Right ventricle myocardium superior (tissue), 1 donor: ENCODE data around the gene DCTD. TPM values are rescaled to one million over a fixed set of nuclear protein-coding genes. Genes with fewer than 3 reads are reported as not detected.
A peak's percentile ranks its signal among the peaks of the same experiment; 100 is the strongest.
"Not testable (repeated sequence)": the region's sequence is repeated elsewhere in the genome, so short reads cannot be mapped to it uniquely, and the experiment has no call there.

ENCODE experiments used
- ATAC-seq: fragments of 200-7000 bp; cut with Tn5 transposase; one replicate; pipeline ENCODE4 v1.9.1; 2020; ENCODE audit warnings: mild to moderate bottlenecking; ENCODE audit not compliant: poor library complexity
- DNase-seq: peaks from one replicate; pipeline ENCODE4 v3.0.0-alpha.2; 2020
- intact Hi-C: fragments of 100-400 bp; cut with DNase I; formaldehyde crosslinking; loops from one replicate; pipeline ENCODE4 v1.11.2; 2022
- total RNA-seq: library from RNA; stranded (reverse); fragmentation: NEBNext Ultra II Directional; extraction: Animal tissue kit (Norgen Biotek cat#: 25700); gene quantifications from one replicate; pipeline ENCODE4 v1.2.1, GENCODE V29; 2021
- donor health status: DM: no; HTN: yes; CAD: no; lungs with severe emphysema.

The DCTD gene
- total RNA-seq, 1 donor from 2014 or later: 38.0 TPM

- intact Hi-C loops: no loop called here
- ATAC-seq (no peak), DNase-seq (no peak)
Measured at GRCh38 chr4:182923366-182923765, 6.2 kb upstream of the DCTD start.

GRCh38 chr4:182922501-182923284 is 5.5 kb upstream of the DCTD start:
- ATAC-seq (no peak), DNase-seq (no peak)
- intact Hi-C loops: no loop called here

GRCh38 chr4:182921608-182922007 is 4.4 kb upstream of the DCTD start:
- no peak for ATAC-seq
- intact Hi-C loops: no loop called here
- no peak for DNase-seq

DNA sequence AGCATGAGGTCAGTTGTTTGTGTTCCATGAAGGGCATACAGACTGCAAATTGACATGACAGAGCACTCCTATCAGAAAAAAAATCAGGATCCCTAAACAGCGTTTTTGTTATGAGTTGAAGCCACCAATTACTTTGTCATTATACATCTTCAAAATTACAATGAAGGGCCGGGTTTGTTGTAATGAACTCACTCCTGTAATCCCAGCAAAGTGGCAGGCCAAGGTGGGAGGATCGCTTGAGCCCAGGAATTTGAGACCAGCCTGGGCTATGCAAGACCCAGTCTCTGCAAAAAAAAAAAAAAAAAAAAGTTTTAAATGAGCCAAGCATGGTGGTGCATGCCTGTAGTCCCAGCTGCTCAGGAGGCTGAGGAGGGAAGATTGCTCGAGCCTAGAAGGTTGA is 3.5 kb upstream of the DCTD start:
- DNase-seq (no peak), ATAC-seq (no peak)
- intact Hi-C loops: no loop called here

GRCh38 chr4:182918791-182919302 is 1.7 kb upstream of the DCTD start:
- DNase-seq (no peak), ATAC-seq (no peak)
- intact Hi-C loops: no loop called here

GRCh38 chr4:182918044-182918607 is 940 bp upstream of the DCTD start:
- intact Hi-C loops: no loop called here
- ATAC-seq (peak; percentile 2), DNase-seq (no peak)

DNA sequence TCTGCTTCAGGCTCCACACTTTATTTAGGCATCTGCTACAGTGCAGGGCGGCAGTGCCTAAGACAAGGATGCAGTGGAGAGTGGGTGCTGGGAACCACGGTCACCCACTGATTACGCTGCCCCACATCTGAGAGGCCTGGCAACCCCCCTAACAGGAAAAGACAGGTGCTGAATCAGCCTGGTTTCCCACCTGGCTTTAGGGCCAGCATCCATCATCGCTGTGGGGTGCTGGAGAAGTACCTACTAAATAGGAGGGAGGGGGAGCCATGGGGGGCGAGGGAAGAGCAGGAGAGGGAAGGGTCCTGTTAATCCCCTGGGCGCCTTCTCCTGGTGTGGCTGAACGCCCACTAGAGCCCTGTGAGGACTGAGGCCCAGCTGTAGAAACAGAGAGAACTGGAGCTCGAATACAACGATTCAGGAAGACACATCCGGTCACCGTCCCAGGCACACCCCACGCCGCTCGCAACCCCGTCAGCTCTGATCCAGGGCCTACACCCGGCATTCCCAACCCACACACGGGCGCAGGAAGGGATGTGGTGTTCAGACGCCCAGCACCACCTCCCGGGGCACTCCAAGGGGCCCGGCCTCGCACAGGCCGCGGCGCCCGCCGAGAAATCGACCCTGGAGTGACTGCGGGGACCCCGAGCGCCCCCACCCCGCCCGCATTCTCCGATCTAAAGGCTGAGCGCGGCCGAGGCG is 554 bp downstream of the DCTD start:
- DNase-seq (peak; percentile 75), ATAC-seq (peak; percentile 44)
- intact Hi-C loops: no loop called here

DNA sequence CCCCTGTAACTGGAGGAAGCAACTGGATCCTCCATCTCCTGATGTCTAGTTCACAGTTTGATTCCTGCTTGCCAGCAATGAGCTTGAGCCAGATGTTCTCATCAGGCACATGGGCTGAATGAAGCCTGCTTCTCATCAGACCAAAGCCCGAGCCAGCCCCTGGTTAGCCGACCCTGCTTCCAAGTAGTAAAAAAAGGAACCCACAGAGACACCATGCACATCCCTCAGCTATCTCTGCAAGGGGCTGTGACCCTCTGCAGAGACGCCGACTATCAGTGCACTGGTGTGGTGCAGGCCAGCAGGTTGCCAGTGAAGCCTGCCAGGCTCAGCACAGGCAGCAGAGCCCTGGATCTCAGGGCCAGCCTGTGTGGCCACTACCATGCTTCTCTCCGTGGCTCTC is 2.8 kb downstream of the DCTD start:
- no peak for DNase-seq
- no peak for ATAC-seq
- intact Hi-C loops: no loop called here

DNA sequence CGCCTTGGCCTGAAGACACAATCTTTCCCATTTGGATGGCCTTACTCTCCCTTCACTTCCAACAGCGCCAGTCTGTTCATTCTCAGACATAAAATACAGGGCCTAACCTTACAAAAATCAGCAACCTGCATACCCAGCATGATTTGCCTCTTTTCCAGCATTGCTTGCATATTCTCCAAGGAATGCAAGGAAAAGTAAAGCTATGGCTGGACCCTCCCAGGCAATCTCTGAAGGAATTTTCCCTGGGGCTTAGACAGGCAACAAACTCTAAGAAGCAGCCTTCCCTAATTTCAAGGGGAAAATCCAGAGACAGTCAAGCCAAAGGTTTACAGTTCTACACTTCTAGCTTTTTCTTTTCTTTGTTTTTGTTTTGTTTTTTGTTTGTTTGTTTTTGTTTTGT is 3.6 kb downstream of the DCTD start:
- DNase-seq (no peak), ATAC-seq (no peak)
- intact Hi-C loops: no loop called here

DNA sequence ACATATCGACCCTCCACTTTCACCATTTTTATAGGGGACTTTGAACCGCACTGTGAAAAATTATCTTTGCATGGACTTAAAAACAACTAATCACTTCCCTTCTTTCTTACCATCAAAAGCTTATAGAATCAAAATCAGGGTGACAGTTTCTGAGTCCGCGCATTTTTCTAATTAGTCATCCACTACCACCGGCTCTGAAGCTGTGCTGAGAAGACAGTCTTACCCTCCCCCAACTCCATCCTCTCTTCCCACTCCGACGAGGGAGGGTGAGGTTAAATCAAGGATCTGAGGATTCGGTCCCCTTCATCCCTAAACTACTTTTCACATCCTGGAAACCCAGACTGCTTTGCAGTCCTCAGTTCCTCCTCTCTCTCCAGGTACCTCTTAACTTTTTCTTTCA is 4.2 kb downstream of the DCTD start:
- intact Hi-C loops: no loop called here
- ATAC-seq (no peak), DNase-seq (no peak)

DNA sequence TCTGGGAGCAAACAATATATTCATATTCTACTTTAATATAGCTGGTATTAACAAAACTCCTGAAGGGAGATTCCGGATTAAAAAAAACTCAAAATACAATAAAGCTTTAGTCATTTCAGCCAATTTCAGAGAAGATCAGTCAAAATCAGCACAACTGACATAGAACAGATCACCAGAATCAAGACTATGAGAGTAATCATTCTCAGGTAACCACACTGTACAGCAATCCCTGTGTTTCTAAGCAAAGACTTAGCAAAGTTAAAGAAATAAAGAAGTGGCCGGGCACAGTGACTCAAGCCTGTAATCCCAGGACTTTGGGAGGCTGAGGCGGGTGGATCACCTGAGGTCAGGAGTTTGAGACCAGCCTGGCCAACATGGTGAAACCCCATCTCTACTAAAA is 9.1 kb downstream of the DCTD start:
- intact Hi-C loops: no loop called here
- DNase-seq: no peak
- no peak for ATAC-seq

GRCh38 chr4:182907396-182907795 is 9.8 kb downstream of the DCTD start:
- DNase-seq (no peak), ATAC-seq (no peak)
- intact Hi-C loops: no loop called here

- no peak for DNase-seq
- ATAC-seq: no peak
- intact Hi-C loops: no loop called here
Measured at GRCh38 chr4:182906786-182907185, 10.4 kb downstream of the DCTD start.

- no peak for DNase-seq
- intact Hi-C loops: no loop called here
- ATAC-seq: no peak
Measured at GRCh38 chr4:182905038-182905437, 12.1 kb downstream of the DCTD start.

- intact Hi-C loops: no loop called here
- ATAC-seq (no peak), DNase-seq (no peak)
Measured at GRCh38 chr4:182904211-182904761, 12.9 kb downstream of the DCTD start.

DNA sequence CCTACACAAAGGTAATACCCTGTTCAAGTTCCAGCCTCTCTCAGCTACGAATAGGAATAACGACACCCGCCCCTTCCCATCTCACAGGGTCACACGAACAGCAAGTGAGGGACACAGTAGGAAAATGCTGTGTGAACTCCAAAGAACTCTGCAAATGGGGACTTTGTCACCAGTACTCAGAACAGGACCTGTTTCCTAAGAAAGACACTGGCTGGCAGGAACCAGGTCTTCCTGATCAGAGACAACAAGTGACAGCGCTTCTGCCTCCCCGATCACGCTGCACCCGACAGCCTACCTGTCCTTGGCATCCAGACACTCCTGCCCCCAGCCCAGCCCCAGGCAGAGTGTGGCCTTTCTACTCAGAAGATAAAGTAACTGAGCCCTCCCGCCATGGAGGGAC is 14.2 kb downstream of the DCTD start:
- intact Hi-C loops: no loop called here
- ATAC-seq (no peak), DNase-seq (no peak)

DNA sequence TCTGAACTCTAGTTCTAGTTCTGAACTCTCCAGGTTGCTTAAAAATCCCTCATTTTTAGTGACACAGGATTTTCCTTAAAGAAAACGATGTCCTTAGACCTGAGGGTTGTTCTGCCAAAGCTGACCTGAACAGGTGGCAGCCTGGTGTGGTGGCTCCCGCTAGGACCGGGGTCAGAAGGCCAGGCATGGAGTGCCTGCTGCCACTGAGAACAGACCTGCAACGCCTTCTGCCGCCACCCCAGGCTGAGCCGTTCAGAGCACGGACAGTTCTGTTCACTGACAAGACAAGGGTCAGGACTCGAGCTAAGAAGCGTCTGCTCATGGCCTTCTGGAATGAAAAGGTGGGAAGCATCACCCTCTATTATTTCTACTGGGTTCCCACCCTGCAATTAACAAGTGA is 15.8 kb downstream of the DCTD start:
- ATAC-seq: no peak
- intact Hi-C loops: no loop called here
- no peak for DNase-seq

DNA sequence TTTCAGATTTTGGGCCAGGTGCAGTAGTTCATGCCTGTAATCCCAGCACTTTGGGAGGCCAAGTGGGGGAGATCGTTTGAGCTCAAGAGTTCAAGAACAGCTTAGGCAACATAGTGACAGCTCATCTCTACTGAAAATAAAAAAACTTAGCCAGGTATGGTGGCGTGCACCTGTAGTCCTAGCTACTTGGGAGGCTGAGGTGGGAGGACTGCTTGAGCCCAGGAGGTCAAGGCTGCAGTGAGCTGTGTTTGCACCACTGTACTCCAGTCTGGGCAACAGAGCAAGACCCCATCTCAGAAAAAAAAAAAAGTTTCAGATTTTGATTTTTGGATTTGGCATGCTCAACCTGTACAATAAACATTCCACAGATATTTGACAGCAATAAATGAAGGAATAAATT is 17.2 kb downstream of the DCTD start:
- ATAC-seq, intact Hi-C loops, DNase-seq: not testable (repeated sequence)

DNA sequence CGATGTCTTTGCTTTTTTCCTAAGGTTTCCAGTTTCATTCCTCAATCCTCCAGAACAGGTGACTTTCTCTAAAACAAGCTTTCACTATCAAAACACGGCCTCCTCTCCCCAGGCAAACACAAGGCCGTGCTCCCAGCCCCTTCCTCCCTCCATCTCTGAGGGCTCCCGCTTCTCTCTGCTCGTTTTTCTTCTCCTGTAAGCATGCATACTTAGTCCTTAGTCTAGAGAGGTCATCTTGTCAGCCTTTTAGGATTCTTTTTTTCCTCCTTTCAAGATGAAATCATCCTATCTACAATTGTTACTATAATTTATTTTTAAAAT is 18.7 kb downstream of the DCTD start:
- no peak for ATAC-seq
- DNase-seq: no peak
- intact Hi-C loops: no loop called here
